Keratinocyte (primary cell): Measurements from ENCODE around the gene STX8. TPM values are rescaled to one million over a fixed set of nuclear protein-coding genes. Genes with fewer than 3 reads are reported as not detected.

ENCODE experiments used
- DNase-seq: peaks from one replicate; pipeline ENCODE4 v3.0.0-alpha.2; 2011; ENCODE audit warnings: low read depth, missing footprints, low spot score
- FAIRE-seq: peaks from 2 replicates; lab custom pipeline; 2011; peaks lifted over from hg19 to GRCh38; lab: Jason Lieb, UNC
- H2AFZ ChIP-seq: 2 replicates; pipeline ENCODE4 v1.6.0; 2012; ENCODE audit warnings: low read length, control low read depth, inconsistent platforms; ENCODE audit not compliant: control insufficient read depth
- H3K27ac ChIP-seq: 2 replicates; pipeline ENCODE4 v1.5.1; 2011; ENCODE audit warnings: low read length; ENCODE audit not compliant: control insufficient read depth, insufficient read depth
- H3K27me3 ChIP-seq: 3 replicates; pipeline ENCODE4 v1.6.0; 2011; ENCODE audit warnings: low read length; ENCODE audit not compliant: control insufficient read depth, insufficient read depth; ENCODE audit errors: extremely low read depth
- H3K36me3 ChIP-seq, 2 experiments: 2 replicates in 1 of 2; 3 replicates in 1 of 2; pipeline ENCODE4 v1.5.1; 2011; ENCODE audit warnings: low read length in 2 of 2, mild to moderate bottlenecking in 1 of 2; ENCODE audit not compliant: control insufficient read depth in 2 of 2, insufficient read depth in 2 of 2; ENCODE audit errors: extremely low read depth in 1 of 2
- H3K4me1 ChIP-seq: 3 replicates; pipeline ENCODE4 v1.5.1; 2011; ENCODE audit warnings: low read length; ENCODE audit not compliant: control insufficient read depth, insufficient read depth; ENCODE audit errors: extremely low read depth
- H3K4me2 ChIP-seq: 3 replicates; pipeline ENCODE4 v1.6.0; 2011; ENCODE audit warnings: low read depth, low read length; ENCODE audit not compliant: control insufficient read depth, insufficient read depth; ENCODE audit errors: extremely low read depth
- H3K4me3 ChIP-seq, 3 experiments: fragments of 200-600 bp in 1 of 3; sonication (generic) in 1 of 3; 2 replicates in 2 of 3; 3 replicates in 1 of 3; pipeline ENCODE4 v1.5.1; 2011 to 2016; ENCODE audit warnings: low read length in 3 of 3, mild to moderate bottlenecking in 3 of 3, control low read depth in 2 of 3, inconsistent platforms in 1 of 3, low read depth in 1 of 3, mixed read lengths in 1 of 3, mixed run types in 1 of 3, moderate library complexity in 1 of 3; ENCODE audit not compliant: control insufficient read depth in 2 of 3, insufficient read depth in 2 of 3; ENCODE audit errors: extremely low read depth in 1 of 3
- H3K79me2 ChIP-seq: 2 replicates; pipeline ENCODE4 v1.6.0; 2012; ENCODE audit warnings: low read length; ENCODE audit not compliant: control insufficient read depth, insufficient read depth
- H3K9ac ChIP-seq: 3 replicates; pipeline ENCODE4 v1.6.0; 2011; ENCODE audit warnings: low read length; ENCODE audit not compliant: control insufficient read depth, insufficient read depth; ENCODE audit errors: extremely low read depth
- H3K9me1 ChIP-seq: 3 replicates; pipeline ENCODE4 v1.6.0; 2011; ENCODE audit warnings: low read length; ENCODE audit not compliant: control insufficient read depth, insufficient read depth; ENCODE audit errors: extremely low read depth
- H3K9me3 ChIP-seq: 2 replicates; pipeline ENCODE4 v1.5.1; 2012; ENCODE audit warnings: low read depth, low read length; ENCODE audit not compliant: control insufficient read depth
- H4K20me1 ChIP-seq: 3 replicates; pipeline ENCODE4 v1.6.0; 2011; ENCODE audit warnings: low read length; ENCODE audit not compliant: control insufficient read depth, insufficient read depth; ENCODE audit errors: extremely low read depth
- EZH2 ChIP-seq: IDR thresholded peaks from one replicate; pipeline ENCODE4 v1.6.1; 2012; ENCODE audit warnings: inconsistent platforms, mild to moderate bottlenecking, low read length, moderate library complexity
- dilution Hi-C: fragments of 300-500 bp; cut with MboI; formaldehyde crosslinking; loops from one replicate; pipeline ENCODE4 v1.7.0; 2020; ENCODE audit warnings: low sequenced_read_pairs; ENCODE audit not compliant: extremely low pct_ligation_motif_present
- polyA plus RNA-seq, 5 experiments: library from polyadenylated mRNA; depleted of rRNA in 3 of 5; stranded (reverse) in 3 of 5; stranded (forward) in 1 of 5; unstranded in 1 of 5; fragments of >200 nt; gene quantifications; 1 replicate in 1 of 5; 2 replicates in 3 of 5; 3 replicates in 1 of 5; pipeline versions ENCODE4 v1.2.1 to v1.2.3, GENCODE V29; 2011 to 2012; ENCODE audit warnings: missing spikeins in 2 of 5, low read depth in 1 of 5, low replicate concordance in 1 of 5
- TF ChIP-seq, protein P1 (sequence below), 3 experiments: IDR thresholded peaks in 1 of 3; conservative IDR thresholded peaks in 1 of 3; optimal IDR thresholded peaks in 1 of 3; 2 replicates in 2 of 3; 3 replicates in 1 of 3; pipeline versions ENCODE3 to v1.5.1; 2011; ENCODE audit warnings: low read length in 3 of 3, mild to moderate bottlenecking in 3 of 3, moderate library complexity in 2 of 3, control low read depth in 1 of 3, inconsistent platforms in 1 of 3; ENCODE audit not compliant: insufficient read depth in 2 of 3; ENCODE audit errors: extremely low read depth in 1 of 3

STX8 gene
- polyA plus RNA-seq, 1 donor (not counting 4 experiments of a cell fraction or from before 2014, with no cell fraction given), result 90.3 TPM

DNA sequence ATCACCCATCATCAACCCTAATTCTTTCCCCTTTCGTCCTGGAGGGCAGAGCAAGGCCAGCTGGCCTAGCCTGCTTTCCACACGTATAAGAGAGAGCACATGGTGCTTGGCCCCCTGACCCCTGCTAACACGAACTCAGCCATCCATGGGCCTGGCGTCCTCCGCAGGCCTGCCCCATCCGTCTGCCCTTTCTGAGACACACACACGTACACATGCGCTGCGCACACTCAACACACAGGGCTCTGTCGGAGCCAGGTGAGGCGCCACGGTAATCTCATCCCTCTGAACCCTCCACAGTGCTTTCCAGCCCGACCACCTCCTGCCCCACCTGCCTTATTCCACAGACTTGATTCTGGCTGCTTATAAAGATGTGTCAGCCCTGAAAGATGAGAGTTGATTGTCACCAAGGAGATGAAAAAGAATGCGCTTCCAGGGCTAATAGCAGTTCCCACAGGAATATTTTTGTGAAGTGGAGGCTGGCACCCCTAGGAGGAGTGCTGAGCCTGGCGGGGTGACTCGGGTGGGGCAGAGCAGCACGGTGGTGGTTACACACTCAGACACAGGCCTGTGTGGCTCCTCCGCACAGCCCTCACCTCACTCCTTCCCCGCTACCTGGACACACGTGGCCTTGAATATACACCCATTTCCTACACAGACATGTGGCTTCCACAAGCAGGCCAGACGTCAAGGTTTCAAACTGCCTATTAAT lies 326.2 kb downstream of the STX8 start:
- no peak for FAIRE-seq
- TF ChIP-seq, protein P1, sequence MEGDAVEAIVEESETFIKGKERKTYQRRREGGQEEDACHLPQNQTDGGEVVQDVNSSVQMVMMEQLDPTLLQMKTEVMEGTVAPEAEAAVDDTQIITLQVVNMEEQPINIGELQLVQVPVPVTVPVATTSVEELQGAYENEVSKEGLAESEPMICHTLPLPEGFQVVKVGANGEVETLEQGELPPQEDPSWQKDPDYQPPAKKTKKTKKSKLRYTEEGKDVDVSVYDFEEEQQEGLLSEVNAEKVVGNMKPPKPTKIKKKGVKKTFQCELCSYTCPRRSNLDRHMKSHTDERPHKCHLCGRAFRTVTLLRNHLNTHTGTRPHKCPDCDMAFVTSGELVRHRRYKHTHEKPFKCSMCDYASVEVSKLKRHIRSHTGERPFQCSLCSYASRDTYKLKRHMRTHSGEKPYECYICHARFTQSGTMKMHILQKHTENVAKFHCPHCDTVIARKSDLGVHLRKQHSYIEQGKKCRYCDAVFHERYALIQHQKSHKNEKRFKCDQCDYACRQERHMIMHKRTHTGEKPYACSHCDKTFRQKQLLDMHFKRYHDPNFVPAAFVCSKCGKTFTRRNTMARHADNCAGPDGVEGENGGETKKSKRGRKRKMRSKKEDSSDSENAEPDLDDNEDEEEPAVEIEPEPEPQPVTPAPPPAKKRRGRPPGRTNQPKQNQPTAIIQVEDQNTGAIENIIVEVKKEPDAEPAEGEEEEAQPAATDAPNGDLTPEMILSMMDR (optimal IDR thresholded peaks at IDR 0.05 in 1 of 3, IDR thresholded peaks at IDR 0.05 in 1 of 3, conservative IDR thresholded peaks at IDR 0.05 in 1 of 3; ENCODE audit: extremely low read depth in 1 of 3, insufficient read depth in 2 of 3, low read length in 3 of 3), result no peak
- no peak for TF ChIP-seq EZH2
- H3K4me1 ChIP-seq, result no peaks in the 10 kb centered on the region

DNA sequence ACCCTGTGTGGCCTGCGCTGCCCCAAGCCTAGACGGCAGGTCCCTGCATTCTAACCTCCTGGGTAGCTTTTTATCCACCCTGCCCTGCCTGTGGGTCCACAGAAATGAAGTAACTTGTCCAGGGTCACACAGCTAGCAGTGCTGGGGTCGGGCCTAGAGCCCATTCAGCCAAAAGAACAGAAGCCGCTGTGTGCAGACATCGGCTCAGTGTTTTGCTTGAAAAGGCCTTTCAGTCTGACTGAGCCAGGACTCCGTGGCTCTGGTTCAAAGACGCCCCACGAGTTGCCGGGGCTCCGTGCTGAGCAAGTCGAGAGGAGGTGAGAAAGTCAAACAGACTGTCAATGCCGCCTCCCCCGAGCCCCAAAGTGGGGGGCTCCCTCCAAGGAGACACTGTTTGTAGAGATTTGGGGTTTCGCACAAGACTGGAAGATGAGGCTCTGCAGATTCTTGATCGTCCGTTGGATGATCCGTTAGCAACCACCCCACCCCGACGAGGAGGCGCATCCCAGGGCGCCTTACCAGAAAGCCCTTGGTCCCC lies 328.1 kb downstream of the STX8 start:
- no peak overlapping the region for H3K4me2 ChIP-seq
- H3K9me1 ChIP-seq, result no peaks in the 10 kb centered on the region
- no peaks in the 10 kb centered on the region for H3K9me3 ChIP-seq
- H3K27ac ChIP-seq, result no peak overlapping the region
- no peaks in the 10 kb centered on the region for H4K20me1 ChIP-seq
- DNase-seq (no peak), FAIRE-seq (no peak)
- no peak overlapping the region for H3K9ac ChIP-seq
- no peak for TF ChIP-seq EZH2
- TF ChIP-seq, protein P1 (optimal IDR thresholded peaks at IDR 0.05 in 1 of 3, IDR thresholded peaks at IDR 0.05 in 1 of 3, conservative IDR thresholded peaks at IDR 0.05 in 1 of 3; ENCODE audit: extremely low read depth in 1 of 3, insufficient read depth in 2 of 3, low read length in 3 of 3), result no peak
- H3K36me3 ChIP-seq, result no peaks in the 10 kb centered on the region
- H3K4me3 ChIP-seq, result no peak overlapping the region
- H3K79me2 ChIP-seq, result no peaks in the 10 kb centered on the region
- H3K4me1 ChIP-seq, result no peaks in the 10 kb centered on the region
- no peak overlapping the region for H2AFZ ChIP-seq
- dilution Hi-C loops, result no loop called here
- H3K27me3 ChIP-seq, result no peaks in the 10 kb centered on the region

More for the DNA sequence above, 326.2 kb downstream of the STX8 start:
- no peaks in the 10 kb centered on the region for H3K9me1 ChIP-seq
- H3K9ac ChIP-seq, result no peak overlapping the region
- H3K4me3 ChIP-seq, result no peak overlapping the region
- no peaks in the 10 kb centered on the region for H4K20me1 ChIP-seq
- H3K4me2 ChIP-seq, result no peak overlapping the region
- no peak overlapping the region for H2AFZ ChIP-seq
- no peaks in the 10 kb centered on the region for H3K9me3 ChIP-seq
- dilution Hi-C loops, result no loop called here
- H3K36me3 ChIP-seq, result no peaks in the 10 kb centered on the region
- no peaks in the 10 kb centered on the region for H3K79me2 ChIP-seq
- H3K27me3 ChIP-seq, result no peaks in the 10 kb centered on the region
- no peak for DNase-seq
- no peak overlapping the region for H3K27ac ChIP-seq
